ENCODE results near the gene ABCA2.

The ABCA2 gene

DNA sequence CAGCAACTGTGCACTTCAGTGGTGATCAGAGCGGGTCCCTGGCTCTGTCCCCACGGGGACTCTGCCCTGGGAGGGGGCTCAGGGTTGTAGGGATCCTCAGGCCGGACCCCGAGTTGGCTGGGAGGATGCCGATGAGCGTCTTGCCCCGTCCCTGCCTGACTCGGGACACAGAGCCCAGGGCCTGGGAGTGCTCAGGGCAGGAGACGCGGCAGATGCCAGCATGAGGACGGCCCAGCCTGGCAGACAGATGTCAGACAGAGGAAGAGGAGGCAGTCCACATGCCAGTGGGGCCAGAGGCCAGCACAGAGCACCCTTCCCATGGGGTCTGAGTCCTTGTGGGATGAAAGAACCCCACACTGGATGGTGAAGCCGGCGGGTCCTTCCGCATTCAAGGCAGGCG, 64.7 kb downstream of the ABCA2 start:
- DNase-seq, result no peak

DNA sequence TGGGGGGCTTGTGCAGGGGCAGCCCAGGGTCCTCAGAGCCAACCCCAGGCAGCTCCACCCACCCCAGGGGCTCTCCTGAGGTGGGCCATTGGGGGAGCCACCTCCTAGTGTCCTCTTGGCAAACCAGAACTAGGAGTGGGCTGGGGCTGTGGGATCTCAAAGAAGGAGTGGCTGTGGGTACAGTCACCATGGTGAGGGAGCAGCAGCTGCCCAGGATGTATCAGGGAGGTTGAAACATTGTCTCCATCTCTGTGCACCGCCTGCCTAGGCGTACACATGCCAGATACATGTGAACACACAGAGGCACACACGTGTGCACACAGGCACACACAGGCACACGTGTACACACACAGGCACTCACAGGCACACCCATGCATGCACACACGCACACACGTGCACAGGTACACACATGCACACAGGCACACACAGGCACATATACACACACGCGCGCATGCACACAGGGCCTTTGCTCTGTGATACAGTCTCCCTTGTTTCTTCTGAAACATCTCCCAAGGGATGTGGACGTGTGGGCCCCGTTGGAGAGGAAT, 65.3 kb downstream of the ABCA2 start:
- no peak for DNase-seq

DNA sequence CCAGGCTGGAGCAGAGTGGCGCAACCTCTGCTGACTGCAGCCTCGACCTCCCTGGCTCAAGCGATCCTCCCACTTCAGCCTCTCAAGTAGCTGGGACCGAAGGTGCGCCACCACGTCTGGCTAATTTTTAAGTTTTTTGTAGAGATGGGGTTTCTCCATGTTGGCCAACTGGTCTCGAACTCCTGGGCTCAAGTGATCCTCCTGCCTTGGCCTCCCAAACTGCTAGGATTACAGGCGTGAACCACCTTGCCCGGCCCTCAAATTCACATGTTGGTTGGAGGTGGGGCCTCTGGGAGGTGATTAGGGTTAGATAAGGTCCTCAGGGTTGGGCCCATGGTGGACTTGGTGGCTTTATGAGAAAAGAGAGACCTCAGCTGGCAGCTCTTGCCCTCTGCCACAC, 65.9 kb downstream of the ABCA2 start:
- no peak for DNase-seq

DNA sequence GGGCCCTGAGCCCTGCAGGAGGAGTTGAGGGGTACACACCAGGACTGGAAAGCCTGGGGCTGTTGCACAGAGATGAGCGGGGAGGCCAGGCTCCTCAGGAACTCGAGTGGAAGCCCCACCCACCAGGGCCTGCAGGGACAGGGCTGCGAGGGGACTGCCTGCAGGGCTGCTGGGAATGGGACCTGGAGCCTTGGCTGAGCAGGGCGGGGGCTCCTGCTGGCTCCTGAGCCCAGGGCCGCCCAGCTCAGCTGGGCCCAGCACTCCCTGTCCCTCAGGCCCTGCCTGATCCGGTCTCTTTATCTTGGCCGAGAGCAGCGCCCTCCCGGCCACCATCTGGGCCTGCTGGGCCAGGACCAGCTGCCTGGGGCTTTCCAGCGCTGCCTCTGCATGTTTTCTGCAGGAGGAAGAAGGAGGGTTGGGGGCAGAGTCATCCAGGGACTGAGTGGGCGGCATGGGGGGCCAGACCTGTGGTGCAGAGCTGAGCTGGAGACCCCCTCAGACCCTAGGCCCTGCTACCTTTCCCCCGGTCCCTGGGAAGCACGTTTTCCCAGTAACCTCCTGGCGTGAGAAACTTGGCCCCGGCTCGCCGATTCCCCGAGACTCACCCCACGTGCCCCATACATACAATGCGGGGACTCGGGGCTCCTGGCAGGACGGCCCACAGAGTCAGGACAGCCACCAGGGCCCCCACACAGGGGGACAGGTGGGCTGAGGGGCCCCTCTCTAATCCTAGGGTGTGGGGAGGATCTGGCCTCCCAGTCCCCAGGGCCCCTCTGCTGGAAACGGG, 66.6 kb downstream of the ABCA2 start:
- DNase-seq, result no peak

DNA sequence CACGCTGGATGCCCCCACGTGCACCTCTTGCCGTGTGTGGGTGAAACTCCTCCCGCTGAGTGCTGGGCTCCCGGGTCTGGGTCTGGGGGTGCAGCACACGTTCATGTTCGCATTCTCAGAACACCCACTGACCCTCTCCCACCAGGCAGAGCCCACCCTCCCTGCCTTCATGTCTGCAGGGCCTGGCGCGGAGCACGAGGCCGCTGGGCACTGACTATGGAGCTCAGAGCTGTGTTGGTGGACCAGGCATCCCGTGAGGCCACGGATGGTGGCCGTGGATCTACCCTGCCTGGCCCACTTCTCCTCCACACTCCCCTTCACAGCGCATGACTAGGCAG, 67.1 kb downstream of the ABCA2 start:
- DNase-seq, result no peak

DNA sequence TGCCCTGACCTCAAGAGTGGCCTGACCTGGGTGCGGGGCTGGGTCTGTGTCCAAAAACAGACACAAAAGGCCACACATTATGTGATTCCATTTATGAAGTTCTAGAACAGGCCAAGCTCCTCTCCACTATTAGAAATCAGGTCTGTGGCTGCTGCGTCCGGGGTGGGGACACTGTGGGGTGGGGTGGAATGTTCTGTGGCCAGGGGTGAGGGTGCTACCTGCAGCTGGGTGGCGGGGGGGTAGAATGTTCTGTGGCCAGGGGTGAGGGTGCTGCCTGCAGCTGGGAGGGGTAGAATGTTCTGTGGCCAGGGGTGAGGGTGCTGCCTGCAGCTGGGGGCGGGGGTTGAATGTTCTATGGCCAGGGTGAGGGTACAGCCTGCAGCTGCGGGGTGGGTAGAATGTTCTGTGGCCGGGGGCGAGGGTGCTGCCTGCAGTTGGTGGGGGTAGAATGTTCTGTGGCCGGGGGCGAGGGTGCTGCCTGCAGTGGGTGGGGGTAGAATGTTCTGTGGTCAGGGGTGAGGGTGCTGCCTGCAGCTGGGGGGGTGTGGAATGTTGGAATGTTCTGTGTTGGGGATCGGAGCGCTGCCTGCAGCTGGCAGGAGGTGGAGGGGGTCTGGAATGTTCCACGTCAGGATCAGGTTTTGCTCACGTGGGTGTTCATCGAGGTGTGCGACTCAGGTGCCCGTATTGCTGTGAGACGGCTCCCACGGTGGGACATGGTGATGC, 67.7 kb downstream of the ABCA2 start:
- DNase-seq, result no peak

DNA sequence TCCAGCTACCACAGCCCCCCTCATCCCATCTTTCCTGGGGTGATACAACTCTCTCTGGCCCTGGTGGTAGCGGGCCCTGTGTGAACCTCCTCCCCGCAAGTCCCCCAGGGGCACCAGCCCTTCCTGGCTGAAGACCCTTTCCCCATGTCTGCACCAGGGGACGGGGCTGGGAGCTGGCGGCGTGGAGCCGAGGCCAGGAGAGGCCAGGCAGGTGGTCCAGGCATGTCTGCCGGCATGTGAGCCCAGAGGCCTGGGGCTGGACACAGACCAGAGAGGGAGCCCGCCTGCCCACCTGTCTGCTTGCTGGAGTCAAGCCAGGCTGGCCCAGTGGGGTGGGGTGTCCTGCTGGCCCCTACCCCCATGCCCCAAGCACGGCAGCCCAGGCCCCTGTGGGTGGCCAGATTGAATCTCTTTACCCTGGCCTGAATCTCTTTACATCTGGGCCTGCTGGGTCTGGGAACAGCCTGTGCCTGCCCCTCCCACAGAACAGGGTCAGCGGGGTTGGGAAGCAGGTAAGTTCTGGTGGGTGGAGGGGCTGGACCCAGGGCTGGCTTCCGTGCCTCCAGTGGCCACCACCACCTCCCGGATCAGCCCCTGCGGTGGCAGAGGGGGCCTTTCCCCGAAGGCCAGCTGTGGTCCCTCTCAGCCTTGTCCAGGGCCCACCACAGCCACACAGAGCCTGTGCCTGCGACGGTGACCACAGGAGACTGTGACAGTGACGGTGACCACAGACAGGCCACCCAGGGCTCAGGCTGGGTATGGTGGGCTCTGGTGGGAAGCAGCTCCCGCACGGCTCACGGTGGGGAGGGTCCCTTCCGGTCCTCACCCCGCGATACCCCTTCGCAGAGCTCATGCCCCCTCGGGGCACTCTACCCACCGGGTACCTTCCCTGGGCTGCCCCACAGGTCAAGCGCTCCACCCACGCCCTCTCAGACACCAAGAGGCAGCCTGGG, 68.9 kb downstream of the ABCA2 start:
- DNase-seq, result no peak

DNA sequence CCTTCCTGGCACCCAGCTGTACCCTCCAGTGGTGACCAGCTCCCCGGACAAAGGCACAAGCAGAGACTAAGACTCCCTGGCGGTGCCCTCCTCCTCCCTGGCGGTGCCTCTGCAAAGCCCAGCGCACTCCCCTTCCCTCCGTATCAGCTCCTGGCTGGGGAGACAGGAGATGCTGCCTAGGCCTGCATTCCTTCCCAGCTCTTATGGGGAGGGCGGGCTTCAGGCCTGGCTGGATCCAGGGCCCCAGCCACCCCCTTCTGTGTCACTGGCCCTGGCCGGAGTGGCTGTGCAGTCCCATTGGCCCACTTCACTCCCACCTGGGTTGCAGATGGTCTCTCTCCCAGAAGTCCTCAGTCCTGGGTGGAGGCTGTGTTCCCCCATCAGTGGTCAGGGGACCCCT, 69.6 kb downstream of the ABCA2 start:
- no peak for DNase-seq

DNA sequence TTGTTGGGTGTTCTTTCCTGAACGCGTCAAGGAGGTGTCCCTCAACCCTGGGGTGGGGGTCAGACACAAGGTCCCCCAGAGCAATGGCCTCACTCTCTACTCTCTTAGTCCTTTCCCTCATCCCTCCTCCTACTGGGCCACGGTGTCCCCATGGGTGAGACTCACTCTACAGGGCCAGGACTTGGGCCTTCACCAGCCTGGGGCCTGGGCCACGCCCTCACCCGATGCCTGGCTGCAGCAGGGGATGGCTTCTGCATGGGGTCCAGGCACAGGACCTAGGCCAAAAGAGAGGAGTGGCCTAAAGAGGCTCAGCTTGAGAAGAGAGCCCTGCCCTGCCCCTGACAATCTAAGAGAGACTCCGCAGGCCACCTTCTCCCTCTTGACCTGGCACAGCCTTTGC, 70.1 kb downstream of the ABCA2 start:
- no peak for DNase-seq

DNA sequence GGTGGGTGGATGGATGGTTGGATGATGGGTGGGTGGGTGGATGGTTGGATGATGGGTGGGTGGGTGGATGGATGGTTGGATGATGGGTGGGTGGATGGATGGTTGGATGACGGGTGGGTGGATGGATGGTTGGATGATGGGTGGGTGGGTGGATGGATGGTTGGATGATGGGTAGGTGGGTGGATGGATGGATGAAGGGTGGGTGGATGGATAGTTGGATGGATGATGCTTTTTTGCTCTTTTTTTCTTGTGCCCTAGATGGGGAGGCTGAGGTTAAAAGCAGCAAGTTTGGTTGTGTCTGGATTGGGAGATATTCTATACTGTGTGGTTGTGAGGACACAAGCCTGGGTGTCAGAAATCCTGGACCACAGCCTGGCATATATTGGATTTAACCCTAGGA, 70.6 kb downstream of the ABCA2 start:
- DNase-seq, result no peak

Measured in fibroblast of skin of right biceps (primary cell).